ENCODE measurements around the gene ANXA1. TPM values are rescaled to one million over a fixed set of nuclear protein-coding genes. Genes with fewer than 3 reads are reported as not detected.

ANXA1 gene, protein sequence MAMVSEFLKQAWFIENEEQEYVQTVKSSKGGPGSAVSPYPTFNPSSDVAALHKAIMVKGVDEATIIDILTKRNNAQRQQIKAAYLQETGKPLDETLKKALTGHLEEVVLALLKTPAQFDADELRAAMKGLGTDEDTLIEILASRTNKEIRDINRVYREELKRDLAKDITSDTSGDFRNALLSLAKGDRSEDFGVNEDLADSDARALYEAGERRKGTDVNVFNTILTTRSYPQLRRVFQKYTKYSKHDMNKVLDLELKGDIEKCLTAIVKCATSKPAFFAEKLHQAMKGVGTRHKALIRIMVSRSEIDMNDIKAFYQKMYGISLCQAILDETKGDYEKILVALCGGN
- total RNA-seq (2022) (8.3 and 12.0 TPM in 2 replicates), Bru-seq, nascent RNA (percentile 48 among the genes with signal in this experiment), BruChase-seq, experiment 1, labeled RNA remaining after a 2-hour chase (percentile 39 among the genes with signal in this experiment), BruChase-seq, experiment 2, labeled RNA remaining after a 6-hour chase (percentile 53 among the genes with signal in this experiment)
- long read RNA-seq, transcript ANXA1-201 (13 exons, 1,509 nt) = major isoform, 81 of 83 reads
- long read RNA-seq, partial matches to known transcripts = 0 of 83 reads
- long read RNA-seq, other reads (novel, unspliced or antisense) = 2 of 83 reads

DNA sequence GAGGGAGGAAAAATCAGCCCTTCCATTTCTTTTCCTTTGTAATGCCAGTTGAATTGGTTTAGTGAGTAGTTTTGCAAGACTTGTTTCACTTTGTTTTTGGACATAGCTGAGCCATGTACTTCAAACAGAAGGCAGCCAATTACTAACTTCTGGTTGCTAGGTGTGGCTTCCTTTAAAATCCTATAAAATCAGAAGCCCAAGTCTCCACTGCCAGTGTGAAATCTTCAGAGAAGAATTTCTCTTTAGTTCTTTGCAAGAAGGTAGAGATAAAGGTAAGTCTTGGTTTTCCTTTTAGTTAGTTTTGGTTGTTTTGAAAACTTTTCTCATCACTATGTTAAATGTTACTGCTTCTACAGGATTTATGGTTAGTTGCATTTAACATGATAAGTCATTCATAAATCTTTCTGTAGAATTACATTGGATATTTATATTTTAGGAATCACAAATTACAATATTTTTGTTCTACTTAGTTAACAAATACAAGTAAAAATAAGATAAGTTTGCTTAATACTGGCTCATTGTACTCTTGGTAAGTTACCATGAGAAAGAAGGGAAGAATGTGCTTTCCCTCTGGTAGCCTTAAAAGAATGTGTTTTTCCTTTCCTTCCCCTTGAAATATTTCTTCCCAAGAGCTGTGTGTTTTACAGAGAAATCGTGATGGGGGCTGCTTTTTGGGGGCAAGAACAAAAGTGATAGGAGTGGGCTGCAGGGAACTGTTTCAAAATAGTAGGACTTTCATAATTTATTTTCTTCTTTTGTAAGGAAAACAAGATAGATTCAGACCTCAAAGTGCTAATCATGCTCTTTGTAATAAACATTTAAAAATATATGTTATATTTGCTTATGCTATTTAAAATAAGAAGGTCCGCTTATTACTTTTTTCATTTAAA is at the start of gene ANXA1:
Gene ANXA1 (plus strand): TSS at position 213 of the 890 bp plus-strand sequence. CDS start 6,671 bp downstream, outside the sequence.
- intact Hi-C loops (cut with micrococcal nuclease; ENCODE audit: unreplicated experiment) = no loop called here
- no peak within 1 kb of the TSS for H3K4me3 ChIP-seq (ENCODE audit: low read depth, low read length)
- H3K4me1 Mint-ChIP-seq (ENCODE audit: low read depth, unreplicated experiment) = no peaks in the 10 kb centered on the region
- BruUV-seq (replicated peaks) = no TSS peak
- H3K27me3 ChIP-seq (replicated peaks; ENCODE audit: control insufficient read depth, insufficient read depth, low read length) = no peaks in the 10 kb centered on the region
- no peaks in the 10 kb centered on the region for H3K4me1 ChIP-seq
- ChIA-PET CTCF (no interaction called here), POLR2A (no interaction called here)
- no peaks in the 10 kb centered on the region for H3K9me3 Mint-ChIP-seq (ENCODE audit: unreplicated experiment)
- no peak within 1 kb of the TSS for H3K27ac Mint-ChIP-seq (ENCODE audit: unreplicated experiment)
- no peaks in the 10 kb centered on the region for H3K36me3 Mint-ChIP-seq (ENCODE audit: insufficient read depth, unreplicated experiment)
- H3K27me3 Mint-ChIP-seq (ENCODE audit: insufficient read depth, unreplicated experiment) = no peaks in the 10 kb centered on the region
- TF ChIP-seq, protein P1, sequence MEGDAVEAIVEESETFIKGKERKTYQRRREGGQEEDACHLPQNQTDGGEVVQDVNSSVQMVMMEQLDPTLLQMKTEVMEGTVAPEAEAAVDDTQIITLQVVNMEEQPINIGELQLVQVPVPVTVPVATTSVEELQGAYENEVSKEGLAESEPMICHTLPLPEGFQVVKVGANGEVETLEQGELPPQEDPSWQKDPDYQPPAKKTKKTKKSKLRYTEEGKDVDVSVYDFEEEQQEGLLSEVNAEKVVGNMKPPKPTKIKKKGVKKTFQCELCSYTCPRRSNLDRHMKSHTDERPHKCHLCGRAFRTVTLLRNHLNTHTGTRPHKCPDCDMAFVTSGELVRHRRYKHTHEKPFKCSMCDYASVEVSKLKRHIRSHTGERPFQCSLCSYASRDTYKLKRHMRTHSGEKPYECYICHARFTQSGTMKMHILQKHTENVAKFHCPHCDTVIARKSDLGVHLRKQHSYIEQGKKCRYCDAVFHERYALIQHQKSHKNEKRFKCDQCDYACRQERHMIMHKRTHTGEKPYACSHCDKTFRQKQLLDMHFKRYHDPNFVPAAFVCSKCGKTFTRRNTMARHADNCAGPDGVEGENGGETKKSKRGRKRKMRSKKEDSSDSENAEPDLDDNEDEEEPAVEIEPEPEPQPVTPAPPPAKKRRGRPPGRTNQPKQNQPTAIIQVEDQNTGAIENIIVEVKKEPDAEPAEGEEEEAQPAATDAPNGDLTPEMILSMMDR (IDR thresholded peaks at IDR 0.05; ENCODE audit: insufficient read depth in 1 of 2, low read depth in 1 of 2, low read length in 1 of 2, severe bottlenecking in 1 of 2, unreplicated experiment in 1 of 2) = no peak
- no peaks in the 10 kb centered on the region for H3K36me3 ChIP-seq (ENCODE audit: control insufficient read depth, insufficient read depth, low read length)
- peak within 1 kb of the TSS; percentile 24 for H3K4me3 Mint-ChIP-seq (ENCODE audit: unreplicated experiment)
- DNase-seq = no peak
- no peaks in the 10 kb centered on the region for H3K9me3 ChIP-seq

DNA sequence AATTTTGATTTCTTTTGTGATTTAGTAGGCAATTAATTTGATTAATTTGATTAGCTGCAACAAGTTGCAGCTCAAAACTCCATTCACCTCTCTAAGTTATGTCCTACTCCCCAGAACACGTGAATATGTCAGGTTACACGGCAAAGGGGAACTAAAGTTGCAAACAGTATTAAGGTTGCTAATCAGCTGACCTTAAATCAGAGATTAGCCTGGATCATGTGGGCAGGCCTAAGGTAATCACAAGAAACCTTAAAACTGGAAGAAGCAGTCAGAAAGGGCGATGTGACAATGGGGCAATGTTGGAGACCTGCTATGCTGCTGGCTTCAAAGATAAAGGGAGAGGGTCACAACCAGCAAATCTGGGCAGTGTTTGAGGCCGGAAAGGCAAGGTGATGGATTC is 47.3 kb upstream of the ANXA1 start:
- Mint-ChIP-seq H3K9me3 (ENCODE audit: unreplicated experiment) (no peaks in the 10 kb centered on the region), H3K4me1 (ENCODE audit: low read depth, unreplicated experiment) (no peaks in the 10 kb centered on the region), H3K4me3 (ENCODE audit: unreplicated experiment) (no peak overlapping the region), H3K27ac (ENCODE audit: unreplicated experiment) (no peak overlapping the region), H3K27me3 (ENCODE audit: insufficient read depth, unreplicated experiment) (no peaks in the 10 kb centered on the region), H3K36me3 (ENCODE audit: insufficient read depth, unreplicated experiment) (no peaks in the 10 kb centered on the region)
- no TSS peak for BruUV-seq (replicated peaks)
- intact Hi-C loops (cut with micrococcal nuclease; ENCODE audit: unreplicated experiment) = no loop called here
- no peaks in the 10 kb centered on the region for H3K4me1 ChIP-seq
- ChIA-PET POLR2A (no interaction called here), CTCF (no interaction called here)
- H3K9me3 ChIP-seq = no peaks in the 10 kb centered on the region
- TF ChIP-seq, protein P1 (IDR thresholded peaks at IDR 0.05; ENCODE audit: insufficient read depth in 1 of 2, low read depth in 1 of 2, low read length in 1 of 2, severe bottlenecking in 1 of 2, unreplicated experiment in 1 of 2) = no peak
- H3K4me3 ChIP-seq (ENCODE audit: low read depth, low read length) = no peak overlapping the region
- DNase-seq = no peak
- no peaks in the 10 kb centered on the region for H3K36me3 ChIP-seq (ENCODE audit: control insufficient read depth, insufficient read depth, low read length)
- no peaks in the 10 kb centered on the region for H3K27me3 ChIP-seq (replicated peaks; ENCODE audit: control insufficient read depth, insufficient read depth, low read length)

DNA sequence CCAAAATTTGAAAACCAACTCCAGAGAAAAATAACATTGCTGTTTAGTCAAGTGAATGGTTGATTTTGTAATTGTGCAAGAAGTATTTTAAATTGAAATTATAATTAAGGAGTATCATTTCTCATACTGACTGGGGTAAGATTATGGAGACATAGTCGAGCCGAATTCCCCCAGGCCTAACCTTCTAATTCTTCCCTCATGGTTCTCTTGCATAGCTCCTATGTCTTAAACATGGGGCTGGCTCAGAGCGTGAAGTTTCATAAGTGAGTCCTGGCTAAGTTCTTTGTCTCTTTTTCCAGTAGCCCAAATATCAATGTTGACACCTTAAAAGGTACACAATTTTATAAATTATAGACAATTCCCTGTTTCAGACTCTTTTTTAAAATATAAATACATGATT is 46.7 kb upstream of the ANXA1 start:
- CTCF ChIA-PET = no interaction called here
- H3K4me1 Mint-ChIP-seq (ENCODE audit: low read depth, unreplicated experiment) = no peaks in the 10 kb centered on the region

More for the DNA sequence above, 46.7 kb upstream of the ANXA1 start:
- intact Hi-C loops (cut with micrococcal nuclease; ENCODE audit: unreplicated experiment) = no loop called here
- TF ChIP-seq, protein P1 (IDR thresholded peaks at IDR 0.05; ENCODE audit: insufficient read depth in 1 of 2, low read depth in 1 of 2, low read length in 1 of 2, severe bottlenecking in 1 of 2, unreplicated experiment in 1 of 2) = no peak
- H3K4me3 ChIP-seq (ENCODE audit: low read depth, low read length) = no peak overlapping the region
- no peaks in the 10 kb centered on the region for H3K27me3 ChIP-seq (replicated peaks; ENCODE audit: control insufficient read depth, insufficient read depth, low read length)
- no peaks in the 10 kb centered on the region for H3K9me3 ChIP-seq
- BruUV-seq (replicated peaks) = no TSS peak
- H3K4me1 ChIP-seq = no peaks in the 10 kb centered on the region
- Mint-ChIP-seq H3K4me3 (ENCODE audit: unreplicated experiment) (no peak overlapping the region), H3K27me3 (ENCODE audit: insufficient read depth, unreplicated experiment) (no peaks in the 10 kb centered on the region), H3K36me3 (ENCODE audit: insufficient read depth, unreplicated experiment) (no peaks in the 10 kb centered on the region), H3K9me3 (ENCODE audit: unreplicated experiment) (no peaks in the 10 kb centered on the region), H3K27ac (ENCODE audit: unreplicated experiment) (no peak overlapping the region)
- no peak for DNase-seq
- POLR2A ChIA-PET = no interaction called here
- no peaks in the 10 kb centered on the region for H3K36me3 ChIP-seq (ENCODE audit: control insufficient read depth, insufficient read depth, low read length)
